Inferior parietal cortex (tissue), 1 donor: ENCODE data around the gene CFAP77.

ENCODE experiments used
- DNase-seq: peaks from one replicate; pipeline ENCODE4 v3.0.0-alpha.2; 2016; ENCODE audit errors: extremely low spot score

Gene CFAP77

DNA sequence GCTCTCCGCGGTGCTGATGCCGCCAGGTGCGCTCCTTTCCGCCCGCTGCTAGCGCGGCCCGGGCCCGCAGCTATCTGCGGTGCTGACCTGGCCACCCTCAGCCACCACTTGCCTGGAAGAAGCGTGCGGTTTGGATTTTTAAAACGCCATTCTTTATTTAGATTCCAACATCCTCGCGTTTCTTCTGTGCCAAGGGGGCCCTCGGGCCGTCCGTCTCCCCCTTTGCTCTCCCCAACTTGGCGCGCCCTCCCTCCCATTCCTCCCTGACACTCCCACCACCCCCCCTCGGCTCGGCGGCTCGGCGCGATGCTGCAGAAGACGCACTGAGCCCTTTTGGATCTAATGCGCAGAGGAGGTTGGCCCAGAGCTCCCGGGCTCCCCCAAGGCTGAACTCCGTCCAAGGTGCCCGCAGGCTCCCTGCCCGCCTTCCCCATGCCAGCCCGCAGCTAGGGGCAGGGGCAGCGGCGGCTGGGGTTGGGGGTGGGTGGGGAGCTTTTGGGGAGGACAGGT is 172.3 kb downstream of the CFAP77 start, which contains the start of gene BARHL1:
BARHL1 (plus strand) TSS at position 331 of the 510 bp plus-strand sequence. CDS start 192 bp downstream, outside the sequence.
- DNase-seq: no peak

DNA sequence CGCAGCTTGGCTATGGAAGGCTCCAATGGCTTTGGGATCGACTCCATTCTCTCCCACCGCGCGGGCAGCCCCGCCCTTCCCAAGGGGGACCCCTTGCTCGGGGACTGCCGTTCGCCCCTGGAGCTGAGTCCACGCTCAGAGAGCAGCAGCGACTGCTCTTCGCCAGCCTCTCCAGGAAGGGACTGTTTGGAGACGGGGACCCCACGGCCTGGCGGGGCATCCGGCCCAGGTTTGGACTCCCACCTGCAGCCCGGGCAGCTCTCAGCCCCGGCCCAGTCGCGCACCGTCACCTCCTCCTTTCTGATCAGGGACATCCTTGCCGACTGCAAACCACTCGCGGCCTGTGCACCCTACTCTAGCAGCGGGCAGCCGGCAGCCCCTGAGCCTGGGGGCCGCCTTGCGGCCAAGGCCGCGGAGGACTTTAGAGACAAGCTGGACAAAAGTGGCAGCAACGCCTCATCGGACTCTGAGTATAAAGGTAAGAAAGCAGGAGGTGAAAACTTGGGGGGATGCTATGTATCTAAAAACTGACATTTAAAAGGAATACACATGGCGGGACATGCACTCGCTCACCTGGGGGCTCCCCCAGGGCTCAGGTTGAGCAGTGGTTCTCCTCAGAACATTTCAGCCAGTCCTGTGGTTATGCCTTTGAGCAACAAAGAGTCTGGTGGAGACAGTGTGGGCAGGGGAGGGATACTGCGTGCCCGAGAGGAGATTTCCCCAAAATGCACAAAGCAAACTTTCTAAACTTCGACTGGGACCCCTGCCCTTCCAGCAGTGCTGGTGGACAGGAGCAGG is 173.0 kb downstream of the CFAP77 start:
- no peak for DNase-seq

DNA sequence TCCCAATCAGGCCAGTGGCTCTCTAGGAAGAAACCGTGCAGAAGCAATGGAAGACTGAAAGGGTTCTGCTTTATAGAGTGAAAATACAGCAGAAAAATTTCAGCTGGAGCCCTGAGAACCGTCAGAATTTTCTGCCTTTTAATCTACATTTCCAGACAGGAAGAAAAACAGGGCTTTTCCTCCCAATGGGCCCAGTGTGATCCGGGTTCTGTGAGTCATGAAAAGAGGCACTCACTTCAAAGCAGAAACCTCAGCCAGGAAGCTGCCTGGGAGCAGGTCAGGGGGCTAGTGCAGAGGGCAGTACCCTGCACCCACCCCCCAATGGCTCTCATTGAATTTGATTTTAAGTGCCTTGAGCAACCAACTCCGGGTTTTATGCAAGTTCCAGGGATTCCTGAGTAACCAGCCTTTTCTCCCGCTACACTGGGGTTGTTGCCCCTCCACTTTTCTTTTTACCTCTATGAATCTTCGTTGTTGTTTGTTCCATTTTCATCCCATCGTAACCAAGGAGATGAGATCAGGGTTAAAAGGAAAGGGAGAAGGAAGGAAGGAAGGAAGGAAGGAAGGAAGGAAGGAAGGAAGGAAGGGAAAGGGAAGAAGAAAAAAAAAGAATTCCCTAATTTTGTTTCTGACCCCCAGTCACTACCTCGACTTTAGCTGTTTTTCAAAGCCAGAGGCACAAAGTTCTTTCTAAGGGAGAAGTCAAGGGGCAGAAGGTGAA is 173.7 kb downstream of the CFAP77 start:
- DNase-seq: no peak

DNA sequence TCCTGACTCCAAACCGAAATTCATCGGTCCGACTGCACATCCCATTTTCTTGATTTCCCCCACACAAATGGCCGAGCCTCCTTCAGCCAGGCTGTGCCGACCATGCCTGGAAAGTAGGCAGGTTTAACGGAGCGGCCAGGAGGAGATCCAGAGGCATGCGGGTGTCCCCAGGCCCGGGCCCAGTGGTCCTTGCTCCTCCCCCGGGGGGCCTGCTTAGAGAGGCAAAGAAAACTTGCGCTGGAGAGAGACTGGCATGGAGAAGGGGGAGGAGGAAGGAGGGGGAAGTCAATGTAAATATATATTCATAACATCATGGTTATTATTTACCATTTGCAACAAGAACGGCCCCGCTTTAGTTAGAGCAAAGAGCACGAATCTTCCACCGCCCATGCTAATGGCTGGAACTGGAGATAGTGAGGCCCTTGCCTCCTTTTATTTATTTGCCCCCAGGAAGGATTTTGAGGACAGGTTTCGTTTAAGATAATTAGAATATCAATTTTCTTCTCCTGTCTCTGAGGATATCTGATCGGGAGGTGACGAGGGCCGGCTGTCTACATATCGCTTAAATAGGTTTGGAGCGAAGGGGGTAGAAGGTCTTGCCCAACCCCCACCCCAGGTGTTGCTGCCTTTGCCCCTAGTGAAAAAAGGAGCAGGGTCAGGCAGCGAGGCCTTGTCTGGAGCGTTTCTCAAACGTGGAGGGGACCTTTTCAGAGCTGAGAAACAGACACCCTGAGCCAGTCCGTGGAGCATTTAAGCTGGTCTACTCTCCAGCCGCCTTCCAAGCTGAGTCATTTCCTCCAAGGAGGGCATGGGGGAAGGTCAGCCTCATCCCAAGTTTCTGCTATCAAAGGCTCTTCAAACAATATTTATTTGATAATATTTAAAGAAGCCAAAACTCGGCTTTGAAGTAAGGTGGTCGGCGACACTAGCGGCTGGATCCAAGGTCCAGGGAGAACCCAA is 174.9 kb downstream of the CFAP77 start:
- DNase-seq: no peak

DNA sequence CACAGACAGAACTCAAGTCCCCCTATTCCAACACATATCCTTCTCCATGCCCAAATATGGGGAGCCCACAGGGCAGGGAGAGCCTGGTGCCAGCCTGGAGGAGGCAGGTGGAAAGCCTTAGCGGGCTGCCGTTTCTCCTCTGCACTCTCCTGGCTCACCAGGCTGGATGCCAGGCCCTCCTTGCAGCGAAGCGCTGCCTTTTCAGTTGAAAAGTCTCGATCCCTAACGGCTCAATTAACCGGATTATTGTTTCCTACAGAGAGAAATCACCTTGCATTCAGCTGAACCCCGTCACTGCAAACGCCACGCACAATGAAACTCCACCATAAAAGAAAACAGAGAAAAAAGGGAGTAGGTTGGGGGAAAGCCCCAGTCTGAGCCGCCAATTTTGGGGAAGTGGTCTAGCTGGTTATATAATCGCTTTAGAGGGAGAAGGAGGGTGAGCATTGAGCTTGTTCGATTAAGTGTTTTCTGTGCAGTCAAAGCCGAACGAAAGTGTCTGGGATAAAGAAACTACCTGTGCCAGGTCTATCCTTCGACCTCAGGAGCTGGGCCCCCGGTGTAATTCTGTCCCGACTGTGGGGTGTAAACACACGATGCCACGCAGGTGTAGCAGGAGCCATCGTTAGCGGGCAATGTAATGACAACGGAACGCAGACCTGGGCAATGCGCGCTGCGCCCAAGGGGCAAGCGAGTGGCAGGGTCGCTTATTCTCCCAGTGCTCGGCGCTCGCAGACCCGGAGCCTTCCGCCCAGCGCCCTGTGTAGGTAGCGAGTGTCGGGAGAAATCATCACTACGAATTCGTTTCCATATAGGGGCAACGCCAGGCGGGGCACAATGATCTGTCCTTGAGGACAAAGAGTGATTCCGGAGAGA is 176.2 kb downstream of the CFAP77 start:
- no peak for DNase-seq

DNA sequence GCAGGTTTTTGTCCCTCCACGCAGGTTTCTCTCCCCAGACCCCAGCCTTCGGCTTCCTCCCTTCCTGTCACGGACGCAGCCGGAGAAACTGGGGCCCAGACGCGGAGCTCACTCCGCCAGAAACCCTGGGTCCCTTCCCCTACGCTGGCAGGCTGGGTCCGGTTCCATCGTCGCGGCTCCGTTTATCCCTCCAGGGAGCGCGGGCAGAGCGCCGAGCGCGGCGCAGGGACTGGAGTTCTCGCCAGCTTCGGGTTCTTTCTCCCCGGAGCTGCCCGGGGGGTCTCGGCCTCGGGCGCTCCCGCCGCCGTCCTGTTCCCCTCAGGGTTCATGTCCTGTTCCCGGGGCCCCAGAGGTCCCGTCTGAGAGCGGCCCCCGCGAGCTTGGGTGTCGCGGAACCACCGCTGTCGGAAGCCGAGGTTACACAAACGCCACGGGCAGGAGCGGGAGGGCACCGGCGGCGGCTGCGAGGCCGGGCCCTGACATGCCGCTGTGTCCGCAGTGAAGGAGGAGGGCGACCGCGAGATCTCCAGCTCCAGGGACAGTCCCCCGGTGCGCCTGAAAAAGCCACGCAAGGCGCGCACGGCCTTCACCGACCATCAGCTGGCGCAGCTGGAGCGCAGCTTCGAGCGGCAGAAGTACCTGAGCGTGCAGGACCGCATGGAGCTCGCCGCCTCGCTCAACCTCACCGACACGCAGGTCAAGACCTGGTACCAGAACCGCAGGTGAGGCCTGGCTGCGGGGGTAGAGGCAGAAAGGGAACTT is 177.0 kb downstream of the CFAP77 start:
- DNase-seq: no peak

DNA sequence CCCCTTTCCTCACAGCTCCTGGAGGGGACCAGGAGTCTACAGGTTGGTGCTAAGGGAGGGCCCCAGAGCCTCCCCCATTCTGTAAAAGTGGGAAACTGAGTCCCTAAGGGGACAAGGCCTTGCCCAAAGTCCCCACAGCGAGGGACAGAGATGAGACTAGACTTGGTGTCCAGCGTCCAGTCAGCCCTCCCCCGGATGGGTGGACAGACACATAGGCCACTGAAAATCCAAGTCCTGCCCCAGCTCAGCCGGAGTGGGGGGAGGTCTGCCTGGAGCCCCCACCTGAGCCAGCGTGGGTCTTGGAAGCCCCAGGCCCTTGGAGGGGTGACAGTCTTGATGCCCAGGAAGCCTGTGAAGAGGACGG is 177.6 kb downstream of the CFAP77 start:
- DNase-seq: no peak

DNA sequence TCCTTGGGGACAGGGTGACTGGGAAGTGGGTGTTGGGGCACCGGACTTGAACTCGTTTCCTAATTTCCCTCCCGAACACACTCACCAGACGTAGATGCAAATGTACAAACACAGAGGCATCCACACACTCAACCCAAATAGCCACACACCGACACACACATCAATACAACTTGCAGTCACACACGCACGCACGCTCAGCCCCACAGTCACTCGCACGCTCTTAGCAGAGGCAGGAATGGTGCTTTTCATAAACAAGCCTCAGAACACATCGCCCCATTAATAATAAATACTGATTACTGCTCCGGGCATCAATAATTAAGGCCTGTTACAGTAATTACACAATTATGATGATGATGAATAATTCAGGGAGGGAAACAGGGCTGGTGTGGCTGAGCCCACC is 178.1 kb downstream of the CFAP77 start:
- no peak for DNase-seq

DNA sequence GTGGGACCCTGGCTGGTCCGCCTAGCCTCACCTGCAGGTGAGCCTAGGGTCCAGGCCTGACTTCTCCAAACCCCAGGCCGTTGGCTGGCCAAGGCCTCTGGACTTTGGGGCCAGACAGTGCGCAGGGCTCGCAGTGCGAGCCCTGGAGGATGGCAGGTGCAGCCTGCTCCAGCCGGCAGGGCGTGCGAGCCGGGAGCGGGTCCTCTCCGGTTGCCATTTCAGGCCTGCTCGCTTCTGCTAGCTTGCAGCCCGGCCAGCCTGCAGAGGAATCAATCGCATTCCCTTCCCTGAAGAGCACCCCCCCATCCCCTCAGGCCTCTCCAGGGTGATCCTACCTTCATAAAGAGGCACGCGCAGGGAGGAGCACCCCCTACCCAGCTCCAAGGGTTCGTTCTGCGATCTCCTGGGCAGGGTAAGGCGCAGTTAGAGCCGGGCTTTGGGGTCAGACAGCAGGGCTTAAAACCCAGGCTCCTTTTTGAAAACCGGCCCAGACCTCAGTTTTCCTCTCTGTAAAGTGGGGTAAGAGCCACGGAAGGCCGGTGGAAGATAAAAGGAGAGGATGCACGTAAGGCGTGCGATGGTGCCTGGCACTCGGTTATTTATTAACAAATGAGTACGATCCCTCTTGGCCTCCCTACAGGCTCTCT is 178.6 kb downstream of the CFAP77 start:
- DNase-seq: no peak

DNA sequence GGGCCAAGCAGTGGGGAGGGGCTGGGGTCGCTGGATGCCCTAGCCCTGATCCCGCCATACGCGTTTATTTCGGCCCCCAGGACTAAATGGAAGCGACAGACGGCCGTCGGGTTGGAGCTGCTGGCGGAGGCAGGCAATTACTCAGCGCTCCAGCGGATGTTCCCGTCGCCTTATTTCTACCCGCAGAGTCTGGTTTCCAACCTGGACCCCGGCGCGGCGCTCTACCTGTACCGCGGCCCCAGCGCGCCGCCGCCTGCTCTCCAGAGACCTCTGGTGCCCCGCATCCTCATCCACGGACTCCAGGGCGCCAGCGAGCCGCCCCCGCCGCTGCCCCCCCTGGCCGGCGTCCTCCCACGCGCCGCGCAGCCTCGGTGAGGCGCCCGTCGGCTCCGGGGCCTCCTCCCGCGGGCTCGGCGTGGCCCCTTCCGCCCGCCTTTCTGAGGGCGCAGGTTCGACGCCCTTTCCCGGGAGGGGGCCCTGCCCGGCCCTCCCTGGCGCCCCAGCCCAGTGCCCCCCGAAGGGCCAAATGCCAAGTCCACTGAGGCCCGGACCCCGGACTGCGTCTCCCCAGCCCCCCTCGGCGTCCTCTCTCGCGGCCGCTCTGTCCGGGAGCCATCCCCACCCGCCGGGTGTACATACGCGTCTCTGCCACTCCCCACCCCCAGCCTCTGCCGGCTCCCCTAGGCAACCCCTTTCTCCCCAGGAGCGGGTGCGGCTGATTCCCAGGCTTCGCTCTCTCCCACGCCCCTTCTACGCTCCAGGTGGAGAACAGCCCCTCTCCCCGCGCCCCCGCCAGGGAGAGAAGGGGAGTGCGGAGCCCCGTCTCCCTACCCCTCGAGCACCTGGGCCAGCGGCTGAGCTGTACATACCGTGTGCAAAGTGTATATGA is 179.4 kb downstream of the CFAP77 start:
- no peak for DNase-seq

DNA sequence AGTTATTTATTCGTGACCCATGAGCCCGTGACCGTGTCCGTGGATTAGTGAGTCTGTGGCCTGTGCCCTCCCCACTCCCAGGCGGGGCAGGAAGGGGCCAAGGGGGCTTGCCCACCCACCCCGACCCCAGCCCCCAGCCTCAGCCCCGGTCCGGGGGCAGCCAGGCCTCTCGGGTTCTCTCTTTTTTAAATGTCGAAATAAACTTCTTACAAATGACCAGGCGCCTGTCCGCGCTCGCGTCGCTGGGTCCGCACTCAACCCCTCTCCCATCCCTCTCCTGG is 180.0 kb downstream of the CFAP77 start:
- DNase-seq: no peak

DNA sequence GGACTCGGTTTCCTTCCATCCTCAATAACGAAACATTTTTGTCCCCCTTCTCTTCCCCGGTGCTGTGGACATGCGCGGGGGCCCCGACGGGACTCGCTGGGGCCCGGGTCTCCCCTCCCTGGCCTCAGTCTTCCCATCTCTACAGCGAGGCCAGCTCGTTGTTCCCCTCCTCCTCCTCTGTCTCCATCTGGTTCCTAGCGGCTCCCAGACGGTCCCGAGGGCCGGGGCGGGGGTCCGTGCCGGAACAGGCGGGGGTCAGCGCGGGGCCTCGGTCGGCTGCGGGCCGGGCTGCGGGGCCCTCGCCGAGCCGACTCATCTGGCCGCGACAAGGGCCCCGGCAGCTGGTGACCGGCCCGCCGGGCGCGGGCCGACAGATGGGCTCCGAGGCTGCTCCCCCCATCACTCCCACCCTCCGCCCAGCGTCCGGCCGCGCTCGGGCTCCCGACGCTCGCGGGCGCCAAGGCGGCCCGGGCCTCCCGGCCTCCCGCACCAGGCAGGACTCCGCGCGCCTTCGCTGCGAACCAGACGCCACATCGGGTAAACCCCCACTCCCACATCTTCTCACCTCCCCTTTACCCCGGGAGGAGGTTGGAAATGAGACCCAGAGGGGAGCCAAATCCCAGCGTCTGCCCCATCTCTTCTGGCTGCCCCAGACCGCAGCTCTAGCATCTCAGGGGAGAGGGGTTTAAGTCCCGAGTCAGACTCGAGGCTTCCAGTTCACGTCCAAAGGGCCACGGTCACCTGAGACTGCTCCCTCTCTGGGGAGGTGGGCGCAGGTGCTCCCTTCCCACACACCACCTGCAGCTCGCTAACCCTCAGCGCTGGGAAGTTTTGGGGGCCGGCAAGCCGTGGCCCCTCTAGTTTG is 180.5 kb downstream of the CFAP77 start:
- DNase-seq: no peak

DNA sequence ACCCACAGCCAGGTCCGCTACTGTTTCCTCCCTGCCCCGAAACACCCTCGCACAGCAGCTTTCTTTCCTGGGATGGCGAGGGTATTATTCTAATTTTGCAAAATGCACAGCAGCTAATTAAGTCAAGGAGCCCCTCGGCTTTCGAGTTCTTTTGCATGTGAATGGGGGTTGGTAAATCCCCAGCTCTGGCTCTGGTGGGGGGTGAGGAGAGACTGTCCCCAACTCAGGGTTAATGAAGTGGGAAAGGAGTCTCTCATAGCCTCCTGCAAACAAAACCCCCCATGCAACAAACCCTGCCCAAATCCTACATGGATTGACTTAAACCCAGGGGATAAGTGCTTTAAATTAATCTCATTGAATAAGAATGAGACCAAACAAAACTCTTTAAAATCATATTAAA is 181.2 kb downstream of the CFAP77 start:
- no peak for DNase-seq

DNA sequence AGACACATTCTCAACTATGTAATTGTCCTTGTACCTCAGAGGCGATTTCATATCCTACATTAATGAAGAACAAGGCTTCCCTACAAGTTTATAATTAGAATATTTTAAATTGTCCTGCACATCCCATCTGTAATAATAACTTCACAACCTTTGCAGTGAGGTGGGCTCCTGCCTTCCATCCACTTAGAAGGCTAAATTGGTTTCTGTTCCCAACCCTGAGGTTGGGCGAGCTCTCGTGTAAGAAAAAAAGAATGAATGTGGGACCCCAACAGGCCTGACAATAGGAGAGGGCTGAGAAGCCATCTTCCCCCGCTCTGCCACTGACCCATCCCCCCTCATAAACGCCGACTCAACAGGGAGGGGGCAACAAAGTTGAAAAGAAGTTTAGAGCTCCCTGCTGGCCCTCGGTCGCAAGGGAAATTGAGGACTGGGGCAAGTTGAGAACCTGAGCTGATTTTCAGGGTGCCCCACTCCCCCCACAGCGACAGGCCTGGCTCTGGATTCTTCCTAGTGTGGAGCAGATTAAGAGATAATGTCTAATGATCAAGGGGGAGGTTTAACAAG is 181.8 kb downstream of the CFAP77 start:
- DNase-seq: no peak

DNA sequence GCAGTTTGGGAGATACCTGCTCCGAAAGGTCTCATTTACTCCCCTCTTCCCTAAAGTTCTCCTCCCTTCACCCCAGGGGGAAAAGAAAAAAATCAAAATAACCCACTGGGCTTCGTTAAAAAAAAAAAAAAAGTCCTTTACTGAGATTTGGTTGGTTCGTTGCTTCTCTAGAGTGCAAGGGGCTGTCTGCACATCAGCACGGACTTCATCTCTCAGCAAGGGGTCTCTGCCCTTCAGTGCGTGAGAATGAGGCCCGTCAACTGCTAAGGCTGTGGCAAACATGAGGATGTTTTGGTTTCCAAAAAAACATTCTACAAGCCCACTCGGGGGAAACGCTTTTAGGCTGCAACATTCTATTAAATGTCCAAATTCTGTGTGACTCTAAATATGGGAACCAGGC is 182.4 kb downstream of the CFAP77 start:
- DNase-seq: no peak

DNA sequence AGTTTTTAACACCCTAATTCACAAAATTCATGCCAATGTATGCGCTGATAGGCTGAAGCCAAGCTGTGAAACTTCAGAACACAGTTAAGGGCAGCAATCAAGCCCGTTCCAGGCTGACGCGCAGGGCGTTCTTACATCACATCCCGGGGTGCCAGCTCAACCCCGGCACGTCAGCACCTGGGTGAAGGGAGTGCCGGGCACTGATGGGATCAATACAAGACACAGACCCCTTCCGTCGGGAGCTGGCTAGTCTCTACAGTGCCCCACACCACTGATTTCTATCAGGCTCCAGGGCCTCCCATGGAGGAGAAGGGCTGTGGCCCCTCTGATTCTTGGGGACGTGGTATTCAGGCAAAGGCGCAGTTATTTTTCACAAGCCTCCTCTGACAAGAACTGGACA is 184.4 kb downstream of the CFAP77 start:
- DNase-seq: no peak

DNA sequence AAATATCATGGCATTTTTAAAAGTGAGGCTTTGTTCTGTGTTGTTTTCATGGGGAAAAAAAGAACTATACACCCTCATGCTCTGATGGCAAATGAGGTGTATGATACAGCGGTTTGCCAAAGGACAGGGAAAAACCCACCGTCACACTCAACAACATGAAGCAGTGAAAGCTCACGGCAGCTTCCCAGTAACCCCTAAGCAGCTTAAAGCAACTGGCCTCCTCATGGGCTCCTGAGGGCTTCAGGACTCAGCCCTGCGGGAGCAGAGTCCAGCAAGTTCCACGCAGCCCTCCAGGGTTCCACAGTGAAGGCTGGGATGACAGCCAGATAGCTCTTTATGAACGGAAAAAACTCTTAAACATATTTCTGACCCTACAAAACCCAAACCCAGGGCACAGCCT is 185.3 kb downstream of the CFAP77 start:
- DNase-seq: no peak

DNA sequence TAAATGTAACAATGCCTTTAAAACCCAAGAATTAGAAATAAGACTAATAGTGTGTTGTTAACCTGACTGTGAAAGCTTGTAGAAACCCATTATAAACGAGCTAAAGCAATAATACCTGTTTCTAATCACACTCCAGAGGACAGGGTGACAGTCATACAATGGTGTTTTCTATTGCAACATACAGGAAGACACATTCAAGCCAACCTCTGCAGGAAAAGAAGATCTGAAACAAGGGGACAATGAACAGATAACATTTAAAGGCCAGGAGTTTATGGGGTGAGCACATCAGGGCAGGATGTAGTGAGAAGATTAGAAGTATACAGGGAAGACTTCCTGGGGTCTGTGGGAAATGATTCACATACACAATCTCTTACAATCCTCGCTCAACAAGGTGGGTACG is 186.2 kb downstream of the CFAP77 start:
- no peak for DNase-seq
